RWPE1 (cell line): ENCODE results near the gene ZBTB48.
A peak's percentile ranks its signal among the peaks of the same experiment; 100 is the strongest.

ENCODE experiments used
- CTCF ChIA-PET: fragments of 350-600 bp; sonication (Branson Sonifier 250); formaldehyde crosslinking; extraction: SDS; loops from one replicate; lab custom pipeline; 2021; lab: Yijun Ruan, JAX
- POLR2A ChIA-PET: fragments of 400-600 bp; formaldehyde crosslinking; extraction: SDS; loops from one replicate; lab custom pipeline; 2020; ENCODE audit warnings: antibody characterized with exemption; ENCODE audit not compliant: low non-redundant PET; lab: Yijun Ruan, JAX
- DNase-seq: peaks from one replicate; pipeline ENCODE4 v3.0.0; 2012; ENCODE audit warnings: low spot score
- H3K27ac ChIP-seq: fragments of 450-650 bp; 2 replicates; pipeline ENCODE4 v1.5.1; 2017
- CTCF ChIP-seq: fragments of 450-650 bp; conservative IDR thresholded peaks from 2 replicates; pipeline ENCODE4 v1.5.1; 2017; ENCODE audit warnings: low read depth, mild to moderate bottlenecking

ZBTB48 gene

GRCh38 chr1:6538956-6539355 is 40.8 kb upstream of the ZBTB48 start:
- H3K27ac ChIP-seq = no peak overlapping the region
- no peak for TF ChIP-seq CTCF
- CTCF ChIA-PET = interaction anchor here (0.5 to 0.7 kb wide), 2 partner anchors 23 to 108 kb away, joined by 3 to 6 read pairs; no protein-coding TSS in a partner anchor
- POLR2A ChIA-PET = interaction anchor here (0.6 kb wide), 2 partner anchors 14 to 46 kb away, joined by 4 to 5 read pairs; no protein-coding TSS in a partner anchor
- DNase-seq = no peak

- CTCF ChIA-PET = no interaction called here
- POLR2A ChIA-PET = no interaction called here
- peak; percentile 58 for DNase-seq
- H3K27ac ChIP-seq = no peak overlapping the region
- no peak for TF ChIP-seq CTCF
Observed at GRCh38 chr1:6544831-6545230, 35.0 kb upstream of the ZBTB48 start.

- ChIA-PET CTCF (interaction anchor here (0.6 kb wide), 1 partner anchor 174 kb away, joined by 12 read pairs; no protein-coding TSS in a partner anchor), POLR2A (no interaction called here)
- H3K27ac ChIP-seq = peak overlapping the region; percentile 65
- no peak for TF ChIP-seq CTCF
- DNase-seq = no peak
Observed at GRCh38 chr1:6545276-6546112, 34.3 kb upstream of the ZBTB48 start.

- ChIA-PET CTCF (no interaction called here), POLR2A (no interaction called here)
- DNase-seq = no peak
- TF ChIP-seq CTCF = no peak
- H3K27ac ChIP-seq = peak overlapping the region; percentile 58
Observed at GRCh38 chr1:6546326-6546725, 33.5 kb upstream of the ZBTB48 start.

DNA sequence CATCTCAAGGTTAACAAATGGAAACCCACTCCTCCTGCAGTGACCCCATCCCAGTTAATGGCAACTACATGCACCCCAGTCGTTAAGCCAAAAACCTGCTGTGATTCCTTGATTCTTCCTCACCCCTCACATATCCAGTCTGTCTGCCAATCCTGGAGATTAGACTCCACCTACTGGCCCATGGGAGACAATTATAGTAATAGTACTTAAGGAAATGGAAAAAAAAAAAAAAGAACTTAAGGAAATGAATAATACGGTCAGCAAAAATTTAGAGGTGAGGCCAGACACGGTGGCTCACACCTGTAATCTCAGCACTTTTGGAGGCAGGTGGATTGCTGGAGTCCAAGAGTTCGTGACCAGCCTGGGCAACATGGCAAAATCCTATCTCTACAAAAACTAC is 32.5 kb upstream of the ZBTB48 start:
- H3K27ac ChIP-seq = peak overlapping the region; percentile 58
- no peak for TF ChIP-seq CTCF
- ChIA-PET CTCF (no interaction called here), POLR2A (no interaction called here)
- no peak for DNase-seq

- POLR2A ChIA-PET = interaction anchor here (1.0 kb wide), 1 partner anchor 26 kb away, joined by 3 read pairs; the partner anchor contains the start of gene ZBTB48
- DNase-seq = peak; percentile 95
- peak; percentile 93 for TF ChIP-seq CTCF
- H3K27ac ChIP-seq = peak within 1 kb of the TSS; percentile 74
- CTCF ChIA-PET = interaction anchor here (0.6 to 1.5 kb wide), 19 partner anchors 8 to 1114 kb away, joined by 3 to 10 read pairs (median 3); no protein-coding TSS in a partner anchor
Observed at GRCh38 chr1:6554031-6554906, 25.5 kb upstream of the ZBTB48 start, which contains the start of gene NOL9. NOL9 (minus strand) TSS chr1:6554513; CDS start chr1:6554502, 11 bp downstream.
